NCI-H2081 (cell line): Measurements from ENCODE around the gene CHST11.

Experiments used
- DNase-seq, 2 experiments: peaks; one replicate each; lab custom pipeline; 2025; lab: John Stamatoyannopoulos, UW

Gene CHST11

GRCh38 chr12:104456417-104456949, at the start of gene CHST11:
CHST11 (plus strand) TSS chr12:104456948.
- DNase-seq: peak; percentile 57 to 62

DNA sequence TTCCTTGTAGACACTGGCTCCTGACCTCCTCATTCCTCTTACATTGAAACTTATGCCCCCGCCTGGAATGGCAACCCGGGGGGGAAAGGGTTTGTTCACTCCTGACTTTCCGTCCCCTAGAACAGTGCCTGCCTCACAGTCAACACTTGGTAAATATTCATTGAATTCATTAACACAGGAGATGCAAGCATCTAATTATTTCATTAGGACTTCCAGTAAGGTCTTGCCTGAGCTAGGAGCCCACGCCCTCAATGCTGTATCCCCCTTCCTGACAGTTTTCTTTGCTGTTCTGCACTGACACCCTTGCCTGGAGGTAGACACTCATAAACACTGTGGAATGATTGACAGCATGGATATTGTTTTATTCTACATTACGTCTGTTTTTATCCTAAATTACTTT, 49.3 kb upstream of the CHST11 start:
- DNase-seq: no peak

- no peak for DNase-seq
Measured at GRCh38 chr12:104407922-104408321, 48.8 kb upstream of the CHST11 start.

DNA sequence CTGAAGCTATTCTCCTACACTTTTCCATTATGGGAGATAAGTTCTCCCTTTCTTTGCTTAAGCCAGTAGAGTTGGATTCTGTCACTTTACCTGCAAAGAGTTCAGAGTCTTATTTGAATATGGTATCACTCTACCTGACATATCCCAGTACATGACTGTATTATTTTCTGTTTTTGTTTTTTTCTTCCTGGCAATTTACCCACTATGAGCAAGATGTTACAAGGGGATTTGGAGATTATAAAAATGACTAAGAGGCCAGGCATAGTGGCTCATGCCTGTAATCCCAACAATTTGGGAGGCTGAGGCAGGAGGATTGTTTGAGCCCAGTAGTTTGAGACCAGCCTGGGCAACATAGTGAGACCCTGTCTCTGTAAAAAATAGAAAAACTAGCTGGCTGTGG, 46.4 kb upstream of the CHST11 start:
- DNase-seq: no peak

- DNase-seq: no peak
Measured at GRCh38 chr12:104410786-104411185, 46.0 kb upstream of the CHST11 start.

DNA sequence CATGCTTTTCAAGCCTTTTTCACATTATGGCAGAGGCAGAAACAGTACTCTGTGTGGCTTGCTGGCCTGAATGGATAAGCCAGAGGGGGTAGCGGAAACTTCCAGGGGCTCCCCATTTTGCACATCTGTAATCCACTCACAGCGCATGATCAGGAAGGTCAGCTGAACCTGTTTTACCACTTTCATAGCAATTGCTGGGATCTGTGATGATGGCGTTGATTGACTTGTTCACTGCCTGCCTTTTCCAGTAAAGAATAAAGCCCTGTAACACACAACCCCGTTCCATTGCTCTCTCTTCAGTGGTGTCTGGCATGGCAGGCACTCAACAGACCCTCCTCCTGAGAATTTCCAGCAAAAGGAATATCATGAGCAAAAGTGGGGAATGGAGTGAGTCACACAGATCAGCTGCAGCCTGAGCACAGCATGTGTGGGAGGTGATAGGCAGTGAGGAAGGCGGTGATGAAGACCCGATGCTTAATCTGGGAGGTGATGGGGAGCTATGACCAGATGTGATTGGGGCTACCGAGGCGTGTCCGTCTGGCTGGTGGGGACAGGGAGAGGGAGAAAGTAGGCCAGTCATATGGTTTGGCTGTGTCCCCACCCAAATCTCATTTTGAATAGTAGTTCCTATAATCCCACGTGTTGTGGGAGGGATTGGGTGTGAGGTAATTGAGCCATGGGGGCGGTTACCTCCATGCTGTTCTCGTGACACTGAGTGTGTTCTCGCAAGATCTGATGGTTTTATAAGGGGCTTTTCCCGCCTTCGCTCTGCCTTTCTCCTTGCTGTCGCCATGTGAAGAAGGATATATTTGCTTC, 44.7 kb upstream of the CHST11 start:
- no peak for DNase-seq

GRCh38 chr12:104412681-104413080, 44.1 kb upstream of the CHST11 start:
- no peak for DNase-seq

DNA sequence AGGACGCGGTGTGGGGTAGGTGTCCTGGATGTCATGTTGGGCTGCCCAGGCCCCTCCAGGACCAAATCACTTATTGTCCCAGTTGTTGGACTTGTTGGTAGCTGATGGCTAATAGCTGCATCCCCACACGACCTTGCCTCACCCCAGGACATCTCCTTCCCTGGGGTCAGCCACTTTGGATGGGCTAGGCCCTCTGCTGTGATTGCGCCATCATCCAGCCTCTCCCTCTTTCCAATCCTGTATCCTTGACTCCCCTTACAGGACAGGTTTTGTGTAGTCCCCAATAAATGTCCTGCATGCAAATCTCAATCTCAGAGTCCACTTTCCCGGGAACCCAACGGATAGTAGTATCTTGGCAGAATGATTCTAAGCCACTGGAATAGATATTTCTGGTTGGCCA, 43.4 kb upstream of the CHST11 start:
- DNase-seq: no peak

DNA sequence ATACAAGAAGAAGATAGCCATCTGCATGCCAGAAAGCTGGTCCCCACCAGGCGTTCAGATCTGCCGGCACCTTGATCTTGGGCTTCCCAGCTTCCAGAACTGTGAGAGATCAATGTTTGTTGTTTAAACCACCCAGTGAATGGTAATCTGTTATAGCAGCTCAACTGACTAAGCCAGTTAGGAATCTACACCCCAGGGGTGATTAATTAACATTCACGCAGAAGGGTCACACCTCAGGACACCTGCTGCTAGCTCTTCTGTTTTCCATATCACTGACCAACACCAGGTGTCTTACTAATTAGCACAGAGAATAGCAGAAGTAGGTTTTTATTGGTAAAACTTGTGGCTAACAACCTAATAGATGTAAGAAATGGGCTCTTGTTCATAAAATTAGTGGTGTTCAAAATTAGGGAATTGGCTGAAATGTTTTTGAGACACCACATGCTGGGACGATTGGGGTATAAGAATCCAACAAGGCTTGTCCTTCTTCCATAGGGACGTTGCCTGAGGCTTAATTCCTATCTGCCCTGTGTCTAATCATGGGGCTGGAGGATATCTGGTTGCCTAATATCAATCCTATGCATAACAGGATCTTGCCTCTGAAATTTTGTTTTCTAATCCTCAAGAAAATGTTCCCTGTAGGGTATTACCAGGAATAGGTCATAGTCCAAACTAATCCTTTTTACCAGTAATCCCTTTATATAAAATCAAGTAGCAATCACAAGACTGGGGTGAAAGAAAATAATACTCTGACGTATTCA, 42.0 kb upstream of the CHST11 start:
- no peak for DNase-seq

- no peak for DNase-seq
Measured at GRCh38 chr12:104415342-104415980, 41.3 kb upstream of the CHST11 start.

DNA sequence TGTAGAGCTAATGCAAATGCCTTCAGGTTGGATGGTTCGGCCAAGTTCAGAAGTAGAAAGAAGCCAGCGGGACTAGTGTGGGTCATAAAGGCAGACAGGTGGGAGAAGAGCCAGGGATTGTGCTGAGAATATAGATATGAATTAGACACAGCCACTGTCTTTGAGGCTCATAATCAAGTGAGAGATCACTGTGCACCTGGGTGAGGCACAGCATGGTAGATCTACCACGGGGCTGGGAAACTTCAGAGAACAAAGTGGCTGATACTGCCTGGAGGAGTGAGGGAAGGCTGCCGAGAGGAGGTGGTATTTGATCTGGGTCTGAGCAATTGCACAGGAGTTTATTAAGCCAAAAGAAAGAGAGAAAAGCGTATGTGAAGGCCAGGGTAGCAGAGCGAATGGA, 40.6 kb upstream of the CHST11 start:
- DNase-seq: no peak

- DNase-seq: no peak
Measured at GRCh38 chr12:104416585-104416984, 40.2 kb upstream of the CHST11 start.

DNA sequence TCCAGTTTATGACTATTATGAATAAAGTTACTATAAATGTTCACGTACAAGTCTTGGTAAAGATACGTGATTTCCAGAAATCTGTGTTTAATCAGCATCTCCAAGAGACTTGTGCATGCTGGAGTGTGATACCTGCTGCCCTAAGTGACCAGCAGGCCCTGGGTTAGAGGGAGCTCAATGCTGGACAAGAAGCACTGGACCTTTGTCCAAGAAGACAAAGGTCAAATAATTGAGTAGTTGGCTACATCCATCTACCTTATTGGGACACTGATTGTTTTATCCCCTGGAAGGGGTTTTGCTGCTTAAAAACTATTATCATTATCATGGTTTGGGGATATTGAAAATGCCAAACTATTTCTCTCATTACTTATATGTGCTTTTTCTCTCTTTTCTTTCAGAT, 37.0 kb upstream of the CHST11 start:
- no peak for DNase-seq

DNA sequence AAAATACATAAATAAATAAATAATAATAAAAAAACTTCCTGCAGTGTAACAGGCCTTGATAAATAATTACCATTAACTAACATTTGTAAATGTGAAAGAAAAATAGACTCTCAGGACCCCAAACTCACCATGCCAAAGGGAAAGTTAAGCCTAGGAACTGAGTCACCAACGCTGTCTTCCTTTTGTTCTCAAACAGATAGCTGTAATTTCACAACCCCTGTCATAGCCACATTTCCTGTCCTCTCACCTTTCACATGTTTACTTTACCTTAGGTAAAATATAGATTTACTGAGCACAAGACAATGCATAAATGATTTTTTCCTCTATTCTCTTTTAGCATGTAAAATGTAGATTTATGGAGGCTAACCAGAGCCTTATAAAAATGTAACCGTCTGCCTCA, 35.9 kb upstream of the CHST11 start:
- no peak for DNase-seq

DNA sequence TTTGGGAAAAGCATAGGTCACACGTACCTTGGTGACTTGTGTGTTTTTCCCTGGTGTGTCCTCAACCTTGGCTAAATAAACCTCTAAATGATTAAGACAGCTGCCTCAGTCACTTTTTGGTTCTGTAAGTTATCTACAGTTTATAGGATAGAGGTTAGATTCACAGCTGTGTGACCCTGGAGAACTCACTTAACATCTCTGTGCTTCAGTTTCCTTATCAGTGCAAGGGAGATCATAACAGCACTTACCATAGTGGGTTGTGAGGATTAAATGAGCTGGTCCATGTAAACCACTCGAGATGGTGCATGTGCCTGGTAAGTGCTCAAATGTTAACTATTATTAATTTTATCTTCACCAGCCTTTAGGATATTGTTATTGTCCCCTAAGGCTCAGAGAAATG, 35.4 kb upstream of the CHST11 start:
- DNase-seq: no peak

DNA sequence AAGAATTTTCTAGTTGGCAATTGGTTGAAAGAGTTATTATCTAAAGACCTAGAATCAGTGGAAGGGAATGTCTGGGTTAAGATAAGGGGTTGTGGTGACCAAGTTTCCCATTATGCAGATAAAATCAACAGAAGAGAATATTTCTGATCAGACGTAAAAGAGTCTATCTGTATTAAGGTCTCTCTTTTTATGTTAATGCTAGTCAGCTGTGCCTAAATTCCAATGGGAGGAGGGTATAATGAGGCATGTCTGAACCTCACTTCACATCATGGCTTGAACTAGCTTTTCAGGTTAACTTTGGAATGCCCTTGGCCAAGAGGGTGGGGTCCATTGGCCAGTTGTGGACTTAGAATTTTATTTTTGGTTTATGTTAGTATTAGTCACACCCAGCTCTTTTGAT, 34.3 kb upstream of the CHST11 start:
- DNase-seq: no peak

DNA sequence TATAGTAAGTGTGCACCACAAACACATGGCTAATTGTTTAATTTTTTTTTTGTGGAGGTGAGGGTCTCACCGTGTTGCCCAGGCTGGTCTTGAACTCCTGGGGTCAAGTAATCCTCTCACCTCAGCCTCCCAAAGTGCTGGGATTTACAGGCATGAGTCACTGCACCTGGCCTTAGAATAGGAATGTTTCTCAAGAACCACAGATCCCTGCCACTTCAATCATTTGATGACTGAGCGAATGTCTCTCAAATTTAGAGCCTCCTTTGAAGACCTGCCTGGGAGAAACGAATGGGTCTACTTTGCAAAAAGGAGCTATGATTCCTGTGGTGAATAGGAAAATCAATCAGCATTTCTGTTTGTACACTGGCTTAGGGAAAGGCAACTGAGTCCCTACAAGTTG, 33.5 kb upstream of the CHST11 start:
- no peak for DNase-seq

DNA sequence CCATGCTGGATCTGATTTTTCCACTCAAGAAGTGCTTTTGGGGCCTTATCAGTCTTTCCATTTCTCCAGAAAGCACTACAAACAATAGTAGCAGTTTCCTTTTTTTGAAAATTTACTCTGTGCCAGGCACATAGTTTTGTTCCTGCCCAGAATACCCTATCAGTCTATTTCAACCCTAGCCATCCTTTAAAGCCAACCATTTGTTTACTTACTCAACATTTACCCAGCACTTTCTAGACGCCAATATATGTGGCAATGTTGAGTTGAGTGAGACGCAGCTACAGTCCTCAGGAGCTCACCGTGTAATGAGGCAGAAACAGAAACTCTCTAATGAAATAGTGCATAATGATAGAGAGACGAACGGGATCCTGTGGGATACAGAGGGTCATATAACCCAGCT, 32.9 kb upstream of the CHST11 start:
- no peak for DNase-seq

- DNase-seq: no peak
Measured at GRCh38 chr12:104424955-104425354, 31.8 kb upstream of the CHST11 start.

DNA sequence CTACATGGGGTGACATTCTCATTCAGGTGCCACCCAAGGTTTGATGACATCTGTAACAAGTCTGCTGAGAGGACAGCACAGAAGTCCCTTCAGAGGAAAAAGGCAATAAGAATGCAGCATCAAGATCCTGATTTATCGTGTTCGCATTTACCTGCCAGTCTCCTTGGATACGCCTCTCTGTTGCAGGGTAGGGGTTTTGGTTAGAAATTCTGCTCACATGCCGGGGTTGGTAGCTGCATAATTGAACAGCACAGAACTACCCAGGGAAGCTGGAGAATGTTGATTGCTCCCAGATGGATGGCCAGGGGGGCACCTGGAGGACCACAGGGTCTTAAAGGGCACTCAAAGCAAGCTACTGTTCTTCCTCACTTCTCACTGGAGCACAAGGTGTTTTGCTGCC, 31.1 kb upstream of the CHST11 start:
- DNase-seq: no peak

DNA sequence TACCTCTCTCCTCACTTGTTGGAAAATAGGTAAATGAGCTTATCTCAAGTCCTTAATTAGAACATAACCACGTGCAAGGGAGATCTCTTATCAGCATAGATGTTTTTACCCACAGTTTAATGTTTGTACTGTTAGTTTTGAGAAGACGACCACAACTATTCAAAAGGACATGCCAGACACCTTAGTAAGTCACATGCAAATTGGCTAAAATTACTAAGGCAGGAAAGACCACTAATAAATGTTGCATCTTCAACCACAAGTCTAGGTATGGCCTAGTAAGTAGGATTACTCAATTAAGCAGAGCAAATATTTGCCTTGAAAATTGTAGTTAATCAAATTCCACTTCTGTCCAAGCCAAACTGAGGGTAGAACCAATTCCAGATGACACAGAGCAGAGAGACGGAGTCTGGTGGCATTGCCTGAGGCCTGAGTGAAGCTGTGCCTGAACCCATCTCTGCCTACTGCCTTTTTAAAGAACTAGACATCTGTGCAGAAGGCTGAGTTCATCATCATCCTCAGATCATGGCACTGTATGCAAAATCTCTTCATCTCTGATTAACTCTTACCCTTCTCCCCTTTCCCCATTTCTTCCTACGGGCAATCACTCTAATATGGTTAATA, 29.7 kb upstream of the CHST11 start:
- DNase-seq: no peak

GRCh38 chr12:104427547-104427938, 29.2 kb upstream of the CHST11 start:
- no peak for DNase-seq
